B cell (primary cell): Measurements from ENCODE around the gene GAREM1.

Experiments
- CTCF ChIP-seq: fragments of 200-600 bp; IDR thresholded peaks from one replicate; pipeline ENCODE4 v1.8.0; 2022; ENCODE audit warnings: antibody characterized with exemption, mild to moderate bottlenecking
- EZH2 ChIP-seq: IDR thresholded peaks from 2 replicates; pipeline ENCODE4 v1.6.1; 2012; ENCODE audit warnings: borderline replicate concordance, low read depth, mild to moderate bottlenecking, moderate library complexity, low read length; ENCODE audit not compliant: insufficient read depth, poor library complexity, severe bottlenecking

- TF ChIP-seq CTCF (no peak), EZH2 (no peak)
These were observed 81.5 kb downstream of the GAREM1 start for GRCh38 chr18:32389191-32389590.
